GM21526 (cell line): ENCODE measurements around the gene INHBA.

Experiments
- ATAC-seq: cut with Tn5 transposase; IDR thresholded peaks from one replicate; pipeline ENCODE4 v1.9.1; 2021; ENCODE audit warnings: moderate library complexity; ENCODE audit not compliant: unreplicated experiment, low FRiP score

The INHBA gene

DNA sequence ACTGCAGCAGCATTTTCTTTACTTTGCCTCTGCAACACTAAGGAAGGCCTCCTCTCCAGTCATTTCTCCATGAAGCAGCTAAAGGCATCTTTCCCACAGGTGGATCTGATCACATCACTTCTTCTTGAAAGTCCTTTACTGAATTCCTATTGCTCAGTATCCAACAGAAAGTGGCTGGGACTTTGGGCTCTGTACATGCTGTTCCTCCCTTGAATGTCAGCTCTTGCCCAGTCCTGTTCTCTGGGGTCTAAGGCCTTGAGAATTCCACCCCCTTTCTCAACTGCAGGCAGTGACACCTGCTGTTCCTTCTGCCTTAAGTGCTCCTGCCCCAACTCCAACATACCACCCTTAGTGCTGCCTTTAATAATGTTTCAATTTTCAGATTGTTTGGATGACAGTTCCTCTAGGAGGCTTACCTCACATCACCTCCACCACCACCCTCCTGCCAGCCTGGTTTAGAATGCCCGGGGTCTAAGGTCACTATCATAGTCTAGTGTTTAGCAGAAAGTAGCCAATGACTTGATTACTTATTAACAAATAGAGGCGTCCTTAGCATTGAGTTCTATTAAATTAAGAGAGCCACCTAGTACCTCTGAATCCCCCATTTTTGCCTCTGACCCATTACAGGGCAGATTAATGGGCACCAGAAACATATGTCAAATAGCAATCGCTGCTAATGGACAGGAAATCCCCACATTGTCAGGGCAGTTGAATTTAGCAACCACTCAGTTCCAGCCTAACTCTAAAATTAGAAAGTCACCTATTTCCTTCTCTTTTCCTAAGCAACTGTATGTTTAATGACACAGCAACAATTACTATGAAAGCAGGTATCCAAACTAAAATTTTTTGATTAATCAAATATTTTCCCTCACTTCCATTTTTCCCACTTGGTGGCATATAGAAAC is 11.4 kb downstream of the INHBA start:
- no peak for ATAC-seq

DNA sequence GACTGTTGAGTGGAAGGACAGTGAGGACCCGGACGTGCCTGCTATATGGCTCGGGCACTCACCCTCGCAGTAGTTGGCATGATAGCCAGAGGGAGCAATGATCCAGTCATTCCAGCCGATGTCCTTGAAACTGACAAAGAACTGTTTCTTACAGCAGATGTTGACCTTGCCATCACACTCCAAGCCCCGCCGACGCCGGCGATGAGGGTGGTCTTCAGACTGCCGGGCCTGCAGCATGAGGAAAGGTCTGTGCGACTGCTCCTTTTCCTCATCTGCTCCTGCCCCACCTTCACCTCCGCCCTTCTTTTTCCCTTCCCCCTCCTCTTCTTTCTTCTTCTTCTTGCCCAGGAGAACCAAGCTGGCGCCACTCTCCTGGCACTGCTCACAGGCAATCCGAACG is 13.1 kb downstream of the INHBA start:
- ATAC-seq = no peak

DNA sequence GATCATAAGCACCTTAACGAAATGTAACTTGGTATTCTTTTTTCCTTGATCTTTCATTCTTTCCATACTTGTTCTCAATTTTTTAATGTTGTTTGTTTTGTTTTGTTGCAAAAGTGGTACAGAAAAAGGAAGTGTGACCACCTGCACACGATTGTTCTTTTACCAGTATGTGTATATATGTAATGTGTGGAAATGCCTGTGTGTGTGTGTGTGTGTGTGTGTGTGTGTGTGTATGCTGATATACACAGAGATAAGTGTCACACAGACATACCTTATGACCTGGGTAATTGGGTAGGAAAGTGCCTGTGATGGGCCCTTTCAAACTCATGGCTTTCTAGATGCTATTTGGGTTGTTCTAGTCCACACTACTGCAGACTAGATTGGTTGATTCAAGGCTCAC is 14.0 kb downstream of the INHBA start:
- ATAC-seq = no peak

DNA sequence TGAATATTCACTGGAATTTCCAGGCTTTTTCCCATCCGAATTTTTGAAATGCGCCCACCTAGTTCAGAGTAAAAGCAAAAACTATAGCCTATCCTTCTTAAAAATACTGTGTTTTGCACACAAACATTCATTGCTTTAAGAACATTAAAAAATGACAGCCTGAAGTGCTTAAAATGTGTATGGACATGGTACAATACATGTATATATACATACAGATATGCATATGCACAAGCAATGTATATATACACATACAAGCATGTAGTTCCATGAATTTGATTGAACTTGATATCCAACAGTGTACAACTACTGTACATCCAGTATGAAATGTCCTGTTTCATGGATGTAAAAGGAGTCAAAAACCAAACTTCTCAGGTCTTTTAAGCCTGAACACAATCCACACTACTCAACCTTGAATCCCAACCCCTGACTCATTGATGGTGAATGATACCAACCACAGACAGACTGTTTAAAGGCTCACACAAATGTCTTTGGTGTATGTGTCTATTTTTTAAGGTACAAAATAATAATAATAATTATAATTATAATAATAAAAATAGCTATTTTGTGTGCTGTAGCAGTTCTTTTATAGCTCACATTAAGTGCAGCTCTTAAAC is 14.8 kb downstream of the INHBA start:
- ATAC-seq = no peak

DNA sequence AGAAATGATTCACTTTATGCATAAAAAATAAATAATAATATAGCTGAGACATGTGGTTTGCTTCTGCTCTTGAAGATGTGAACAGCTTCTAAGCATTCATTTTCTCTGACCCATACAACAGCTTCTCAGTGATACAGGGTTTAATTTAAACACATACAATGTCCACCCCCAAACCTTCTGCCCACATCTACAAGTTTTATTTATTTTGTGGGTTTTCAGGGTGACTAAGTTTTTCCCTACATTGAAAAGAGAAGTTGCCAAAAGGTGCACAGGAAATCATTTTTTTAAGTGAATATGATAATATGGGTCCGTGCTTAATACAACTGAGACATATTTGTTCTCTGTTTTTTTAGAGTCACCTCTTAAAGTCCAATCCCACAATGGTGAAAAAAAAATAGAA is 17.2 kb downstream of the INHBA start:
- ATAC-seq = no peak

DNA sequence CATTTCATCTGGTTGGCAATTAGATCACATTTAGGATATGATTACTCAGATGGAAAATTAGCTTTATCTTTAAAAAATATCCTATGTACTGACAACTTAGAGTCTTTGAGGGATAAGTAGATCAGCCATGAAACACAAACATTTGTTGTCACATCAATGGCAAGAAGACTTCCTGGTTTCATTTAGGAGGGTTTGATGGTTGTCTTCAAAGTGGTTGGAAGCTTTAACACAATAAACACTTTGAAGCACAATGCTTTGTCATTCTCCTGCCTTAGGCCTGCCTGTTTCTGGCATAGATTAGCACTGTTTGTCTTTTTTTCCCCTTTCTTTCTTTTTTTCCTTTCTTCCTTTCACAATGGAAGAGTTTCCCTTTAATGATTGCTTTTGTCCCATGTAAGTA is 20.5 kb downstream of the INHBA start:
- no peak for ATAC-seq

DNA sequence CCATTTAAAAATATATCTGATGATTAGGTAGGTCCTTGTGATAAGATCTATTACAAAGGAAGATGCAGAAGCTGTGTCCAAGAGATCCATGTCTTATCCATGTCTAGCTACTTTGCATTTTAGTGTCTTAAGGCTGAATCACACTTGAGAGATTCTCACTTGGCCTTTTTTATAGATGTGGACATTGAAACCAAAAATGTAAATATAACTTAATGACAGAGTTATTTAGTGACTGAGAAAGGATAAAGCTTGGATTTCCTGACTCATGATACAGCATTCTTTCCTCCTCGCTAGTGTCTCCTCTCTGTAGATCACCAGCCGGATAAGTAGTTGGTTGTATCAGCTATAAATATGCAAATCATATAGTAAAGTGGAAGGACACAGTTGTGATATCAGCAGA is 23.3 kb downstream of the INHBA start:
- no peak for ATAC-seq

DNA sequence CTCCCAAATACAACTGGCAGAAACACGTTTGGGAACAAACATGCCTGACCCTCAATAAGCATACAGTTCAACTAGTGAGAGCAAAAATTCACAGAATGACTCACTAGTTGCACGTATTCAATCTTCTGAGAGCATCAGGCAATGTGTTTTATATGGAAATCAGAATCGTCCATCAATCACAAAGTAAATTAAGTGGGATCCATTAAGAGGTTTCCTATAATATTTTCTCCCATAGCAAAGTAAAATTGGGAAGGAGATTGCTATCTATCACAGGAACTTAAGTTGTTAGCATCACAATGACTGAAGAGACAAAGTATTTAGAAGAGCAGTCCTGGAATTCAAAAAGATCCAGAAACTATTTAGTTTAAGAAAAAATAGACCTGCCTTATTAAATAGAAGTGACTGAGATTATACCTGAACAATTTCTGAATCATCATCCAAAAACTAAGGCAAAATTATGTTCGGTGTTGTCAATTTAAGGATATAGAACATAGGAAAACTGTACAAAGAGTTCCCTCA is 28.3 kb downstream of the INHBA start:
- no peak for ATAC-seq

DNA sequence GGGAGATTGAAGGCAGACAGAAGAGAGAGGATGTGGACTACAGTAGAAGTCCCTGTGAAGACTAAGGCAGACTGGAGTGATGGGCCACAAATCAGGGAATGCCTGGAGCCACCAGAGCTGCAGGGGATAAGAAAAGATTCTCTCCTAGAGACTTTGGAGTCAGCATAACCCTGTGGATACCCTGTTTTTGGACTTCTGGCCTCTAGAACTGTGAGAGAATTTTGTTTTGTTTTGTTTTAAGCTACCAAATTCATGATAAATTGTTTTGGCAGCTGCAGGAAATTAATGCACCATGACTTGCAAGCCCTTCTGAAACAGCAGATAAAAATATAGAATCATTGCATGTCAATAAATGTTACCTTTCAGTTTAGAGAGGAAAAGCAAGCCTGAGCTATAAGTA is 41.3 kb downstream of the INHBA start:
- ATAC-seq = no peak

DNA sequence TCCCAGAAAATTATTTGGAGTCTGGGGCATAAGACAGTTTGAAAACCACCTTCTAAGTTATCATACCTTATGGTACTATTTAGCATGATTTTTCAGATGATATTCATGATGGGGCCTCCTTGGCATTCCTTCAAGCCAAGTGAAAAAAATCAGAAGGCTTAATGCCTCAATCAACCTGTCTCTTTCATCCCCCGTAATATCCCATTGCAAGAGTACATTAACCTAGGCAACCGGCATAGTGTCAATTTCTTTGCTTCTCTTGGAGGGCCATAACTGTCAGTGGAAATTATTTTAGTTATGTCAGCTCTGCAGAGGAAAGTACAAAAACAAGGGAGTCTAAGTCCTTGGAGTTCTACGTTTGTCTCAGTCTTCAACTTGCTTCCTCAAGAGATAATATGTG is 43.4 kb downstream of the INHBA start:
- ATAC-seq = no peak

DNA sequence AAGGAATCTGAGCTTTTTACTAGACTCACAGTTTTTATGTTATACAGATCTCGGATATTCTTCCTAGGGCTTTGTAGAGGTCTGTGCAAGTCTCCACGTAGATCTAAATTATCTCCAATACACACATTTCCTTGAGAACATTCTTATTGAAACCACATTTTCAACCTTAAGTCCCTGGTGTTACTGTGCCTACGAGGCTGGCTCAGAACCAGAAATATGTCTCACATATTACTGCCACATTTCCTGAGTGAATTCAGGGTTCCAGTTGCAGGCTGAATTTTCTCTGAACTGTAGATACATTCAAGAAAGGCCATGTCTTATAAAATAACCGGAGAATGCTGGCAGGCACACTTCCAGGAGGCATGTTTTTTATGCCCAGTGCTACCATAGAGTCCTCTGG is 46.5 kb downstream of the INHBA start:
- no peak for ATAC-seq

DNA sequence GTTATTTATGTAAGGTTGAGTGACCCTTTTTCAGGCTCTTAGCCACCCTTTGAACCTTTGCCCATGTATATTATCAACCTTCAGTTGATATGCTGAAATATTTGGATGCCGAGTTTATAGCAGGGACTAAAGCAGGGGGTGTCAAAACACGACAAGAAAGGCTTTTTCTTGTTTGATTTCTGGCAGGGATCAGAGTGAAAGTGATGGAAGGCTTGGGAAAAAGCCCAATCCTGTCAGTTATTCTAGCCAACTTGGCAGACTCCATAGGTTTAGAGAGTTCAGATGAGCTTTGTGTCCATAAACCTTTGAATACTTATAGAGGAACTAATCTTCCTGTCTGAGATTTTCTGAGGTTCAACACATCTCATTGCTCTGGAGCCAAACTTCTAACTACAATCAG is 47.5 kb downstream of the INHBA start:
- ATAC-seq = no peak

DNA sequence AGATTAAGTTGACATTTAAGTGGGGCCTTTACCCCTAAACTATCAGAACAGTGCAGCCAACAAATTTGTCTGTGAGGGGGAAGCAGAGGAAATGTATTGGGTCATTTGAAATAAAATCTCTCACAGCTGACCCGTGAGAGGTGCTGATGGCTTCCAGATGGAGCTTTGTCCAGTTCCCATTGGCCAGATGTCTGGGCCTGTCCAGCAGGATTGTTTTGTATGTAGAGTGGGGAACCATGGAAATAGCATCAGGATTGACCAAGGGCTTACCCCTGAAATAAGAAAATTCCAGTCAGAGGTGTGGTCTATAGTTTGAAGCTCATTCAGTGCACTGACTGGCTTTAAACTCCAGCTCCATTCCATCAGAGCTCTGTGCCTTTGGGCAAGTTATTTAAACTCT is 50.6 kb downstream of the INHBA start:
- no peak for ATAC-seq

DNA sequence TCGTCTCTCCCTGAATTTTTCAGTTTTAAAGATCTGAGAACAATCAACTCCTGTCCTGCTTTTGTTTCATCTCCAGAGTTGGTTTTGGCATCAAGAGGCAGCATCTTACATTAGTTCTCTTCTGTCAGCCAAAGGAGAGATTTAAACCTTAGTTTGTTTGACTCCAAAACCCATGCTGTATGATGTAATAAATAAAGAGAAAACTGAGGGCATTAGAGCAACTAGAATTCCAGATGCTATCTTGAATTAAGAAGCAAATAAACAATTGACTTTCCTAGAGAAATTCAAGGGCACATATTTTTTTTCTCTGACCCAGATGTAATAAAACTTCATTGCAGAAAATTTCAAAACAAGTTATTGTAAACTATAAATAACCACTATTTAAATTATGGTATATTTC is 54.4 kb downstream of the INHBA start:
- no peak for ATAC-seq

DNA sequence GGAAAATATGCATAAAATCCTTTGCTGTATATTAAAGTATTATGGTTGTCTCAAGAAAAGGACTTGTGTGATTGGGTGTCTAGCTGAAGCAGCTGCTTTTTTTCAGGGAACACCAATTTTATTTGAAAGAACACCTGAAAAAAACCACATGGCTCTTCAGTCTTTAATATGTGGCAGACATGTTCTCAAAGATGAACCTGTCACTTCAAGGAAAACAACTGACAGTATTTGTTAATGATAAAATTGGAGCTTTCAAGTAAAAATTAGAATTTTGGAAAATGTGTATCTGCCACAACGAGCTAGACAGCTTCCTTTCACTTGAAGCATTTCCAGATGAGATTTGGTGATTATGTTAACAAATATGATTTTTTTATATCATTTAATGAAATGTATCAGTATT is 59.3 kb downstream of the INHBA start:
- no peak for ATAC-seq

DNA sequence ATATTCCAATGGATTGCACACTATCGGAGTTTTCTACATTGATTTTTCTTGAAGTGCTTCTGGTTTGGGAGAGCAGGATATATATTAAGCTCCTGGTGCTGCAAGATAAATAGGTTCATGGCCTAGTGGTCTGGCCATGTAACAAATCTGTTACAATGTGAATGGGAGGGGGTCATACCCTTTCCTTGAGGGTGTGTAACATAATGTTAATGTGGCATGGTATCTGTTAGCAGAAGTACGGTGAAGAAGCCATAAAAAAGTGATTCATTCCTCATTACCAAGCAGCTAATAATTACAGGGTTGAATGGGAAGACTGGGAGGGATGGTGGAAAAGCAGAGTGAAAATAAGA is 61.2 kb downstream of the INHBA start:
- ATAC-seq = no peak

DNA sequence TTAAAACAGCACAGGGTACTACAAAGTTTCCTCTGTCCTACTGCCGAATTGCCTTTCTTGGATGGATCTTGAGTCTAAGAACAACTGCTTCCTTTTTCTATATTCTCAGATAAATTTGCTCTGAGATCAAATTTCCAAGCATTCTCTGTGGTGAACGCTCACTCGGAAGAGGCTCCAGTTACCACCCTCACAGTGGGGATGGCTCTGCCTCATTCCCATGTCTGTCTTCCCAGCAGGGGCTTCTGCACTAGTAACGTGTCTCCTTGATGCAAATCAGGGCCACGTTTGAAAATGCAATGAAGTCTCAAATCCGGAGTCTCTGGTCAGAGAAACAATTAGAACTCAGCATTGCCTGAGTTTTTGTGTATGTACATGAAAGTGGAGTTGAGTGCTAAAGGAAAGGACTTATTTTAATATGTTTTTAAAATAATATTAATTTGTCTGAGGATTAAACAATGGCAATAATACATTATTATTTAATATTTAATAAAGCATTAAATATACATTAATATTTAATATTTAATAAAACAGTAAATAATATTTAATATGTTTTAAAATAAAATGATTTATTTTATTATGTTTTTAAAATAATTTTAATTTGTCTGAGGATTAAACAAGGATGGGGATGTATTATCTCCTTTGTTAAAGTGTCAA is 61.8 kb downstream of the INHBA start:
- ATAC-seq = no peak

DNA sequence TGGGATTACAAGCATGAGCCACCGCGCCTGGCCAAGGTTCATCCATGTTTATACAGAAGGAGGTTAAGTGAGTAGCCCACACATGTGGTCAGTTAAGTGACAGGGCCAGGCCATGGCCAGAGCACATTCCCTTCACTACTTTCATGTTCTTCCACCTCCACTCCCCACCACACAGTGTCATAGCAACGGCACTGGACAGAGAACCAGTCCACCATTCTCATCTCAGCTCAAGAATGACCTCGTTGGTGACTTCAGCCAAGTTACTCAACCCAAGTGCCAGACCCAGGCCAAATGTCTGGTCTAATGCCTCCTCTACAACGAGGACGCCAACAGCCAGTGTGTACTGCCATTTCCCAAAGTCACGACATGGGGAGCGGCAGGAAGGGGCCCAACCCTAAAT is 62.4 kb downstream of the INHBA start:
- no peak for ATAC-seq

DNA sequence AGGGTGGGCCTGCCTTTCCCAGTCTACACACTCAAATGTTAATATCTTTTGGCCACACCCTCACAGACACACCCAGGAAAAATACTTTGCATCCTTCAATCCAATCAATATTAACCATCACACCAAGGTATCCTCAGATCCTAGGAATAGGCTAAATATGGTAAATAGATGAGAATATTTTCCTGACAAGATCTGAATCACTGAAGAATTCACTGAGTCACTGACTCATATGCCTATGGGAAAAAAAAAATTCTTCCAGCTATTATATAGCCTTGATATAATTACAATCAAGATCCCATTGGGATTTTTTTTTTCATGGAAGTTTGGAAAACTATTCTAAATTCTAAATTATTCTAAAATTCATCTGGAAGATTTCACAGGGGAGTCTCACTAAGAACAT is 65.8 kb downstream of the INHBA start:
- no peak for ATAC-seq
